ENCODE measurements around the gene ATG16L2.
A peak's percentile ranks its signal among the peaks of the same experiment; 100 is the strongest.
"Not testable (repeated sequence)": the region's sequence is repeated elsewhere in the genome, so short reads cannot be mapped to it uniquely, and the experiment has no call there.

The ATG16L2 gene

GRCh38 chr11:72786305-72787215 is 27.7 kb upstream of the ATG16L2 start:
- H3K27me3 Mint-ChIP-seq: peaks cover 5% of the 10 kb centered on the region
- H3K9me3 Mint-ChIP-seq: no peaks in the 10 kb centered on the region
- H3K36me3 Mint-ChIP-seq (ENCODE audit: low read depth): no peaks in the 10 kb centered on the region
- peaks cover 23% of the 10 kb centered on the region for H3K4me1 Mint-ChIP-seq
- ATAC-seq (no peak), DNase-seq (no peak)
- no peak overlapping the region for H3K4me3 Mint-ChIP-seq
- no peak overlapping the region for H3K27ac Mint-ChIP-seq

GRCh38 chr11:72787216-72788104 is 26.8 kb upstream of the ATG16L2 start:
- Mint-ChIP-seq H3K36me3 (ENCODE audit: low read depth) (no peaks in the 10 kb centered on the region), H3K27ac (peak overlapping the region; percentile 68), H3K4me1 (peaks cover 20% of the 10 kb centered on the region), H3K27me3 (peaks cover 1% of the 10 kb centered on the region), H3K9me3 (no peaks in the 10 kb centered on the region), H3K4me3 (no peak overlapping the region)
- ATAC-seq (peak; percentile 16), DNase-seq (no peak)

GRCh38 chr11:72788241-72788640 is 26.0 kb upstream of the ATG16L2 start:
- no peaks in the 10 kb centered on the region for H3K9me3 Mint-ChIP-seq
- no peaks in the 10 kb centered on the region for H3K36me3 Mint-ChIP-seq (ENCODE audit: low read depth)
- no peak for DNase-seq
- peaks cover 27% of the 10 kb centered on the region for H3K4me1 Mint-ChIP-seq
- H3K27me3 Mint-ChIP-seq: peaks cover 1% of the 10 kb centered on the region
- H3K4me3 Mint-ChIP-seq: no peak overlapping the region
- ATAC-seq: no peak
- no peak overlapping the region for H3K27ac Mint-ChIP-seq

- DNase-seq (no peak), ATAC-seq (no peak)
- H3K27me3 Mint-ChIP-seq: peaks cover 1% of the 10 kb centered on the region
- no peaks in the 10 kb centered on the region for H3K9me3 Mint-ChIP-seq
- no peak overlapping the region for H3K4me3 Mint-ChIP-seq
- no peaks in the 10 kb centered on the region for H3K36me3 Mint-ChIP-seq (ENCODE audit: low read depth)
- H3K27ac Mint-ChIP-seq: no peak overlapping the region
- H3K4me1 Mint-ChIP-seq: peaks cover 39% of the 10 kb centered on the region
Measured at GRCh38 chr11:72789493-72790131, 24.6 kb upstream of the ATG16L2 start.

GRCh38 chr11:72791228-72791627 is 23.0 kb upstream of the ATG16L2 start:
- not testable (repeated sequence) for ATAC-seq; DNase-seq; H3K36me3 Mint-ChIP-seq (ENCODE audit: low read depth); H3K4me3 Mint-ChIP-seq; H3K27ac Mint-ChIP-seq; H3K27me3 Mint-ChIP-seq; H3K9me3 Mint-ChIP-seq
- peaks cover 42% of the 10 kb centered on the region for H3K4me1 Mint-ChIP-seq

- no peaks in the 10 kb centered on the region for H3K27me3 Mint-ChIP-seq
- H3K4me1 Mint-ChIP-seq: peaks cover 34% of the 10 kb centered on the region
- H3K27ac Mint-ChIP-seq: peak overlapping the region; percentile 100
- no peaks in the 10 kb centered on the region for H3K36me3 Mint-ChIP-seq (ENCODE audit: low read depth)
- H3K9me3 Mint-ChIP-seq: no peaks in the 10 kb centered on the region
- H3K4me3 Mint-ChIP-seq: no peak overlapping the region
- no peak for ATAC-seq
- DNase-seq: no peak
Measured at GRCh38 chr11:72792437-72793021, 21.7 kb upstream of the ATG16L2 start.

- no peak for ATAC-seq
- peak overlapping the region; percentile 98 for H3K4me3 Mint-ChIP-seq
- no peaks in the 10 kb centered on the region for H3K36me3 Mint-ChIP-seq (ENCODE audit: low read depth)
- H3K4me1 Mint-ChIP-seq: peaks cover 28% of the 10 kb centered on the region
- H3K9me3 Mint-ChIP-seq: no peaks in the 10 kb centered on the region
- no peaks in the 10 kb centered on the region for H3K27me3 Mint-ChIP-seq
- DNase-seq: no peak
- H3K27ac Mint-ChIP-seq: peak overlapping the region; percentile 100
Measured at GRCh38 chr11:72793076-72793424, 21.2 kb upstream of the ATG16L2 start.

GRCh38 chr11:72793425-72794367 is 20.5 kb upstream of the ATG16L2 start, which contains the start of gene STARD10:
TSS of gene STARD10 (minus strand) at chr11:72794047. CDS start at chr11:72781181, 12,866 bp downstream.
- Mint-ChIP-seq H3K4me3 (peak within 1 kb of the TSS; percentile 98), H3K4me1 (peaks cover 26% of the 10 kb centered on the region), H3K27ac (peak within 1 kb of the TSS; percentile 100), H3K36me3 (ENCODE audit: low read depth) (no peaks in the 10 kb centered on the region), H3K27me3 (no peaks in the 10 kb centered on the region), H3K9me3 (no peaks in the 10 kb centered on the region)
- DNase-seq (peak; percentile 95), ATAC-seq (peak; percentile 97)

GRCh38 chr11:72798361-72798760 is 15.8 kb upstream of the ATG16L2 start:
- ATAC-seq (no peak), DNase-seq (no peak)
- Mint-ChIP-seq H3K27me3 (no peaks in the 10 kb centered on the region), H3K9me3 (no peaks in the 10 kb centered on the region), H3K4me1 (peaks cover 14% of the 10 kb centered on the region), H3K27ac (no peak overlapping the region), H3K4me3 (no peak overlapping the region), H3K36me3 (ENCODE audit: low read depth) (peaks cover 2% of the 10 kb centered on the region)

- Mint-ChIP-seq H3K27ac (no peak overlapping the region), H3K4me3 (no peak overlapping the region)
Measured at GRCh38 chr11:72799441-72799840, 14.8 kb upstream of the ATG16L2 start.

GRCh38 chr11:72802822-72803221 is 11.4 kb upstream of the ATG16L2 start:
- ATAC-seq: no peak
- DNase-seq: no peak
- Mint-ChIP-seq H3K27me3 (no peaks in the 10 kb centered on the region), H3K27ac (no peak overlapping the region), H3K9me3 (no peaks in the 10 kb centered on the region), H3K4me1 (peaks cover 4% of the 10 kb centered on the region), H3K36me3 (ENCODE audit: low read depth) (peaks cover 7% of the 10 kb centered on the region), H3K4me3 (no peak overlapping the region)

More at GRCh38 chr11:72799441-72799840, 14.8 kb upstream of the ATG16L2 start:
- no peak for ATAC-seq
- no peak for DNase-seq
- H3K27me3 Mint-ChIP-seq: no peaks in the 10 kb centered on the region
- no peaks in the 10 kb centered on the region for H3K9me3 Mint-ChIP-seq
- H3K4me1 Mint-ChIP-seq: peaks cover 4% of the 10 kb centered on the region
- peaks cover 2% of the 10 kb centered on the region for H3K36me3 Mint-ChIP-seq (ENCODE audit: low read depth)

GRCh38 chr11:72805216-72805615 is 9.0 kb upstream of the ATG16L2 start:
- ATAC-seq (no peak), DNase-seq (no peak)
- H3K36me3 Mint-ChIP-seq (ENCODE audit: low read depth): peaks cover 19% of the 10 kb centered on the region
- H3K4me1 Mint-ChIP-seq: peaks cover 7% of the 10 kb centered on the region
- H3K27me3 Mint-ChIP-seq: no peaks in the 10 kb centered on the region
- no peak overlapping the region for H3K27ac Mint-ChIP-seq
- H3K4me3 Mint-ChIP-seq: no peak overlapping the region
- H3K9me3 Mint-ChIP-seq: no peaks in the 10 kb centered on the region

GRCh38 chr11:72806378-72806777 is 7.8 kb upstream of the ATG16L2 start:
- not testable (repeated sequence) for DNase-seq, H3K9me3 Mint-ChIP-seq, H3K27me3 Mint-ChIP-seq, H3K4me3 Mint-ChIP-seq, ATAC-seq
- Mint-ChIP-seq H3K27ac (peak overlapping the region; percentile 18), H3K36me3 (ENCODE audit: low read depth) (peaks cover 27% of the 10 kb centered on the region), H3K4me1 (peaks cover 13% of the 10 kb centered on the region)
